H9 (cell line): ENCODE results near the gene CYGB. TPM values are rescaled to one million over a fixed set of nuclear protein-coding genes. Genes with fewer than 3 reads are reported as not detected.

ENCODE experiments used
- DNase-seq: peaks from one replicate; pipeline ENCODE4 v3.0.0-alpha.2; 2017
- H2AFZ ChIP-seq: one replicate; pipeline ENCODE4 v1.6.1; 2013; ENCODE audit warnings: mild to moderate bottlenecking, low read length, control low read depth, moderate library complexity
- H2AK5ac ChIP-seq: 2 replicates; pipeline ENCODE4 v1.6.1; 2013; ENCODE audit warnings: low read length, control low read depth, mixed read lengths; ENCODE audit not compliant: insufficient read length
- H2BK120ac ChIP-seq: one replicate; pipeline ENCODE4 v1.6.1; 2013; ENCODE audit warnings: low read depth, mild to moderate bottlenecking, low read length, control low read depth, inconsistent platforms; ENCODE audit not compliant: poor library complexity, severe bottlenecking
- H2BK12ac ChIP-seq: 2 replicates; pipeline ENCODE4 v1.6.1; 2013; ENCODE audit warnings: low read length, control low read depth, mixed read lengths, low read depth; ENCODE audit not compliant: insufficient read length
- H2BK15ac ChIP-seq: 2 replicates; pipeline ENCODE4 v1.6.1; 2013; ENCODE audit warnings: low read depth, low read length, control low read depth
- H2BK20ac ChIP-seq: one replicate; pipeline ENCODE4 v1.6.1; 2013; ENCODE audit warnings: low read depth, mild to moderate bottlenecking, low read length, control low read depth, inconsistent platforms; ENCODE audit not compliant: poor library complexity, severe bottlenecking
- H2BK5ac ChIP-seq: 2 replicates; pipeline ENCODE4 v1.6.1; 2013; ENCODE audit warnings: low read length, control low read depth, mixed read lengths; ENCODE audit not compliant: insufficient read length
- H3K14ac ChIP-seq: 2 replicates; pipeline ENCODE4 v1.6.1; 2013; ENCODE audit warnings: low read length, control low read depth; ENCODE audit not compliant: insufficient read depth
- H3K18ac ChIP-seq: 2 replicates; pipeline ENCODE4 v1.6.1; 2013; ENCODE audit warnings: low read depth, mild to moderate bottlenecking, mixed read lengths, low read length, control low read depth; ENCODE audit not compliant: insufficient read length
- H3K23ac ChIP-seq: 2 replicates; pipeline ENCODE4 v1.6.1; 2013; ENCODE audit warnings: low read length, control low read depth, mixed read lengths, low read depth; ENCODE audit not compliant: insufficient read length
- H3K23me2 ChIP-seq: 2 replicates; pipeline ENCODE4 v1.6.1; 2013; ENCODE audit warnings: low read depth, mild to moderate bottlenecking, mixed read lengths, low read length, control low read depth; ENCODE audit not compliant: insufficient read length, poor library complexity, severe bottlenecking
- H3K27ac ChIP-seq: 2 replicates; pipeline ENCODE4 v1.5.1; 2013; ENCODE audit warnings: low read length, control low read depth, mixed read lengths, low read depth; ENCODE audit not compliant: insufficient read length
- H3K27me3 ChIP-seq: 2 replicates; pipeline ENCODE4 v1.6.1; 2013; ENCODE audit warnings: low read length, control low read depth, inconsistent platforms; ENCODE audit not compliant: insufficient read depth
- H3K4ac ChIP-seq: 2 replicates; pipeline ENCODE4 v1.6.1; 2013; ENCODE audit warnings: low read depth, mild to moderate bottlenecking, control low read depth, inconsistent platforms, low read length, moderate library complexity
- H3K4me1 ChIP-seq: 2 replicates; pipeline ENCODE4 v1.6.1; 2013; ENCODE audit warnings: low read length, control low read depth, inconsistent platforms; ENCODE audit not compliant: insufficient read depth
- H3K4me2 ChIP-seq: 2 replicates; pipeline ENCODE4 v1.6.1; 2013; ENCODE audit warnings: low read length, control low read depth, mixed read lengths; ENCODE audit not compliant: insufficient read length, insufficient read depth
- H3K56ac ChIP-seq: 2 replicates; pipeline ENCODE4 v1.6.1; 2013; ENCODE audit warnings: low read depth, mild to moderate bottlenecking, mixed read lengths, low read length, control low read depth; ENCODE audit not compliant: insufficient read length
- H3K79me1 ChIP-seq: 2 replicates; pipeline ENCODE4 v1.6.1; 2013; ENCODE audit warnings: low read depth, mild to moderate bottlenecking, moderate library complexity, low read length, control low read depth, inconsistent platforms; ENCODE audit not compliant: insufficient read depth, poor library complexity, severe bottlenecking
- H3K79me2 ChIP-seq: 2 replicates; pipeline ENCODE4 v1.6.1; 2013; ENCODE audit warnings: low read length, control low read depth, inconsistent platforms; ENCODE audit not compliant: insufficient read depth
- H3K9ac ChIP-seq: 2 replicates; pipeline ENCODE4 v1.6.1; 2013; ENCODE audit warnings: low read length, control low read depth, mixed read lengths; ENCODE audit not compliant: insufficient read length; ENCODE audit errors: extremely low read depth
- H3K9me3 ChIP-seq: one replicate; pipeline ENCODE4 v1.6.1; 2013; ENCODE audit warnings: low read depth, low read length, inconsistent platforms; ENCODE audit not compliant: control insufficient read depth
- H3T11ph ChIP-seq: one replicate; pipeline ENCODE4 v1.6.1; 2013; ENCODE audit warnings: mild to moderate bottlenecking, low read length, control low read depth, inconsistent platforms
- H4K20me1 ChIP-seq: one replicate; pipeline ENCODE4 v1.6.1; 2013; ENCODE audit not compliant: control insufficient read depth, insufficient read length, insufficient read depth
- H4K5ac ChIP-seq: 2 replicates; pipeline ENCODE4 v1.6.1; 2013; ENCODE audit warnings: low read depth, mild to moderate bottlenecking, mixed read lengths, low read length, control low read depth; ENCODE audit not compliant: insufficient read length
- H4K8ac ChIP-seq: replicated peaks from 2 replicates; pipeline ENCODE4 v1.6.1; 2013; ENCODE audit warnings: low read length, control low read depth, mixed read lengths, low read depth; ENCODE audit not compliant: insufficient read length
- H4K91ac ChIP-seq: 2 replicates; pipeline ENCODE4 v1.6.1; 2013; ENCODE audit warnings: low read depth, mild to moderate bottlenecking, moderate library complexity, mixed read lengths, low read length, control low read depth; ENCODE audit not compliant: insufficient read length
- H3K27ac Mint-ChIP-seq, 3 experiments: 2 replicates in 2 of 3; 3 replicates in 1 of 3; pipeline ENCODE4 v1.8.0; 2020 to 2021; ENCODE audit warnings: mixed read lengths in 3 of 3, mild to moderate bottlenecking in 1 of 3, moderate library complexity in 1 of 3
- H3K27me3 Mint-ChIP-seq: 2 replicates; pipeline ENCODE4 v1.8.0; 2021; ENCODE audit warnings: low read depth, mild to moderate bottlenecking, moderate library complexity, mixed read lengths
- H3K36me3 Mint-ChIP-seq, 3 experiments: 2 replicates in 2 of 3; 3 replicates in 1 of 3; pipeline ENCODE4 v1.8.0; 2020 to 2021; ENCODE audit warnings: low read depth in 3 of 3, mixed read lengths in 3 of 3; ENCODE audit not compliant: insufficient read depth in 1 of 3
- H3K4me1 Mint-ChIP-seq, 2 experiments: 2 replicates each; pipeline ENCODE4 v1.8.0; 2020; ENCODE audit warnings: mixed read lengths in 2 of 2
- H3K4me3 Mint-ChIP-seq, 2 experiments: 2 replicates in 1 of 2; 3 replicates in 1 of 2; pipeline ENCODE4 v1.8.0; 2020 to 2021; ENCODE audit warnings: mild to moderate bottlenecking in 2 of 2, mixed read lengths in 2 of 2, moderate library complexity in 1 of 2
- H3K9me3 Mint-ChIP-seq, 2 experiments: 2 replicates in 1 of 2; 3 replicates in 1 of 2; pipeline ENCODE4 v1.8.0; 2020; ENCODE audit warnings: mild to moderate bottlenecking in 2 of 2, mixed read lengths in 2 of 2, moderate library complexity in 1 of 2
- CTCF ChIP-seq: fragments of 200-600 bp; sonication (generic); conservative IDR thresholded peaks from 3 replicates; pipeline ENCODE4 v1.8.0; 2021; ENCODE audit warnings: antibody characterized with exemption, mild to moderate bottlenecking
- WGBS: extraction: QIAGEN DNeasy Blood & Tissue Kit; methylation state at CpG from one replicate; pipeline ENCODE4 v1.1.7; 2013; ENCODE audit warnings: missing lambda C conversion rate, low lambda C conversion rate, mixed read lengths; ENCODE audit not compliant: insufficient read length; ENCODE audit errors: extremely low coverage; 5-methylcytosine and 5-hydroxymethylcytosine counted together
- total RNA-seq: library from RNA; stranded (reverse); gene quantifications from 2 replicates; pipeline ENCODE4 v1.2.1, GENCODE V29; 2021

Gene CYGB
- total RNA-seq, 1 experiment from 2014 or later = 2.4 TPM

GRCh38 chr17:76568811-76569221 is 31.3 kb upstream of the CYGB start:
- Histone ChIP-seq H4K20me1 (no peaks in the 10 kb centered on the region), H4K5ac (no peak overlapping the region), H4K91ac (no peak overlapping the region), H4K8ac (no peak overlapping the region), H3K4me2 (no peak overlapping the region), H3K23me2 (no peaks in the 10 kb centered on the region), H3K18ac (no peak overlapping the region), H2BK20ac (no peak overlapping the region), H2BK15ac (no peak overlapping the region), H3K4ac (no peak overlapping the region), H3T11ph (no peak overlapping the region), H2BK5ac (no peak overlapping the region), H2BK120ac (no peak overlapping the region), H3K27ac (no peak overlapping the region), H3K14ac (no peak overlapping the region), H3K9ac (no peak overlapping the region), H3K79me2 (no peaks in the 10 kb centered on the region), H3K23ac (no peak overlapping the region), H3K27me3 (no peaks in the 10 kb centered on the region), H3K79me1 (no peaks in the 10 kb centered on the region), H2AFZ (no peak overlapping the region), H3K9me3 (no peaks in the 10 kb centered on the region), H2BK12ac (no peak overlapping the region), H3K56ac (no peak overlapping the region), H3K4me1 (no peaks in the 10 kb centered on the region; the same call in 1 of the 2 replicates), H2AK5ac (no peak overlapping the region)
- whole genome bisulfite sequencing = no CpG with 5 or more reads among the region's 19 CpGs
- no peak for TF ChIP-seq CTCF
- Mint-ChIP-seq H3K27ac (no peak overlapping the region), H3K9me3 (no peaks in the 10 kb centered on the region), H3K27me3 (no peaks in the 10 kb centered on the region), H3K4me1 (peaks cover 38 to 40% of the 10 kb centered on the region in 2 experiments), H3K4me3 (no peak overlapping the region), H3K36me3 (peaks cover 9 to 35% (median 15%) of the 10 kb centered on the region in 3 experiments; a peak in 6 of 7 replicates)
- DNase-seq = no peak
